ENCODE data around the gene ZNF784. TPM values are rescaled to one million over a fixed set of nuclear protein-coding genes. Genes with fewer than 3 reads are reported as not detected.

The ZNF784 gene
- total and polyA plus RNA-seq, 9 of the 15 experiments (the other 6 are each of a cell fraction or from before 2014, with no cell fraction given), result 0.14 to 6.1 (median 2.1) TPM

DNA sequence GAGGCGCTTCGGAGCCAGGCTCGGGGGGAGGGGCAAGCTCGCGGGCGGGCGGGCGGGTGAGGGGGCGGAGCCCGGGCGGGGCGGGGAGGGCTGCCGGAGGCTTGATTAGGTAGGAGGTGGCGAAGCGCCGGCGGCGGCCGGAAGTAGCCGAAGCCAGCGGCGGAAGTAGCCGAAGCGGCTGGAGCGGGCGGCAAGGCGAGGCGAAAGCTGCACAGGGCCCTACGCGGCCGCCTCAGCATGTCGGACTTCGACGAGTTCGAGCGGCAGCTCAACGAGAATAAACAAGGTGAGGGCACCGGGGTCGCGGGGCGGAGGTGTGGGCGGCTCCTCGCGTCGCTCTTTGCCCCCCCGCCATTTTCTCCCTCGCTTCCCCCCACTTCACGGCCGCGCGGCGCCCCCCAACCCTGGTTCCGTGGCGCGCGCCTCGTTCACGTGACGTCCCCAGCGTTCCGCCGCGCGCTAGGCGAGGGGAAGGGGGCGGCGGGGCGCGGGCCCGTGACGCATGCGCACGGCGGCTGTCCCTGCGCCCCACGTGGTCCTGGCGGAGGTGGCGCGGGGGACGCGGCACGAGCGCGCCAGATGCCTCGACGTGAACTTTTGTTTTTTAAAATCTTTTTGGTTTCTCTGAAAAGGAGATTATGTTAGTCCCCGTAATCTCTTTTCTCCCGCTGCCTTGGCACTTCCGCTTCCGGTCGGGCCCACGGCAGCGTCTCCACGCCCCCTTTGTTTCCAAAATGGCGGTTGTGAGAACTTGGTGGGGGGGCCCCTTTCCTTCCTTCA, 30.7 kb upstream of the ZNF784 start, which contains the start of gene U2AF2 (continued):
- no peak for TF ChIP-seq FOXM1 (IDR thresholded peaks at IDR 0.05; ENCODE audit: low read depth)
- no peak for TF ChIP-seq FOXM1 (CRISPR knock-in tag; IDR thresholded peaks at IDR 0.05; ENCODE audit: low read depth)
- TF ChIP-seq C11orf30 (IDR thresholded peaks at IDR 0.05; ENCODE audit: low read depth), result peak; percentile 64
- no peak for TF ChIP-seq ZNF668 (CRISPR knock-in tag; IDR thresholded peaks at IDR 0.05)
- TF ChIP-seq ESRRA (IDR thresholded peaks at IDR 0.05; ENCODE audit: borderline replicate concordance, low read depth), result no peak
- no peak for TF ChIP-seq RHOXF2B (CRISPR knock-in tag; conservative IDR thresholded peaks at IDR 0.05)
- peak; percentile 81; the same call in 1 of the 2 replicates for TF ChIP-seq ZNF282 (CRISPR knock-in tag; IDR thresholded peaks at IDR 0.05)
- peak; percentile 95 for TF ChIP-seq ERF (CRISPR knock-in tag; IDR thresholded peaks at IDR 0.05)
- TF ChIP-seq, protein P1, sequence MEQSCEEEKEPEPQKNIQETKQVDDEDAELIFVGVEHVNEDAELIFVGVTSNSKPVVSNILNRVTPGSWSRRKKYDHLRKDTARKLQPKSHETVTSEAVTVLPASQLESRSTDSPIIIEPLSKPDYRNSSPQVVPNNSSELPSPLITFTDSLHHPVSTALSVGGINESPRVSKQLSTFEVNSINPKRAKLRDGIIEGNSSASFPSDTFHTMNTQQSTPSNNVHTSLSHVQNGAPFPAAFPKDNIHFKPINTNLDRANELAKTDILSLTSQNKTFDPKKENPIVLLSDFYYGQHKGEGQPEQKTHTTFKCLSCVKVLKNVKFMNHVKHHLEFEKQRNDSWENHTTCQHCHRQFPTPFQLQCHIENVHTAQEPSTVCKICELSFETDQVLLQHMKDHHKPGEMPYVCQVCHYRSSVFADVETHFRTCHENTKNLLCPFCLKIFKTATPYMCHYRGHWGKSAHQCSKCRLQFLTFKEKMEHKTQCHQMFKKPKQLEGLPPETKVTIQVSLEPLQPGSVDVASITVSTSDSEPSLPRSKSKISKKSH (CRISPR knock-in tag; IDR thresholded peaks at IDR 0.05), result no peak
- TF ChIP-seq ZNF146 (CRISPR knock-in tag; IDR thresholded peaks at IDR 0.05; ENCODE audit: unreplicated experiment), result no peak
- peak; percentile 60; the same call in 1 of the 2 replicates for TF ChIP-seq TOE1 (IDR thresholded peaks at IDR 0.05; ENCODE audit: borderline replicate concordance)
- TF ChIP-seq TOE1 (CRISPR knock-in tag; IDR thresholded peaks at IDR 0.05; ENCODE audit: borderline replicate concordance, low read depth), result no peak
- 0 out of 2 replicates have a peak, but pooled peaks have one; percentile 84 for TF ChIP-seq NR4A1 (CRISPR knock-in tag; IDR thresholded peaks at IDR 0.05)
- TF ChIP-seq NR4A1 (tag; IDR thresholded peaks at IDR 0.05), result 0 out of 2 replicates have a peak, but pooled peaks have one; percentile 82
- TF ChIP-seq ZNF324 (CRISPR knock-in tag; IDR thresholded peaks at IDR 0.05), result 0 out of 2 replicates have a peak, but pooled peaks have one; percentile 14
- TF ChIP-seq HCFC1 (IDR thresholded peaks at IDR 0.05; ENCODE audit: low read depth, low read length), result peak; percentile 13
- TF ChIP-seq ZEB2 (IDR thresholded peaks at IDR 0.05), result no peak
- no peak for TF ChIP-seq ZNF217 (CRISPR knock-in tag; IDR thresholded peaks at IDR 0.05)
- peak; percentile 65 for TF ChIP-seq HNRNPK (IDR thresholded peaks at IDR 0.05; ENCODE audit: low read depth, low read length, poor library complexity, severe bottlenecking)
- no peak for TF ChIP-seq CBX8 (IDR thresholded peaks at IDR 0.05; ENCODE audit: borderline replicate concordance, extremely low read depth, low read depth, low read length, poor library complexity, severe bottlenecking)
- TF ChIP-seq HSF4 (CRISPR knock-in tag; IDR thresholded peaks at IDR 0.05; ENCODE audit: borderline replicate concordance), result no peak
- TF ChIP-seq RFX7 (CRISPR knock-in tag; IDR thresholded peaks at IDR 0.05), result no peak
- TF ChIP-seq RBFOX2 (IDR thresholded peaks at IDR 0.05; ENCODE audit: low read depth, low read length), result peak; percentile 92
- no peak for TF ChIP-seq ZNF224 (CRISPR knock-in tag; IDR thresholded peaks at IDR 0.05)
- no peak for TF ChIP-seq NUFIP1 (IDR thresholded peaks at IDR 0.05; ENCODE audit: partially characterized antibody)
- TF ChIP-seq, protein P2, sequence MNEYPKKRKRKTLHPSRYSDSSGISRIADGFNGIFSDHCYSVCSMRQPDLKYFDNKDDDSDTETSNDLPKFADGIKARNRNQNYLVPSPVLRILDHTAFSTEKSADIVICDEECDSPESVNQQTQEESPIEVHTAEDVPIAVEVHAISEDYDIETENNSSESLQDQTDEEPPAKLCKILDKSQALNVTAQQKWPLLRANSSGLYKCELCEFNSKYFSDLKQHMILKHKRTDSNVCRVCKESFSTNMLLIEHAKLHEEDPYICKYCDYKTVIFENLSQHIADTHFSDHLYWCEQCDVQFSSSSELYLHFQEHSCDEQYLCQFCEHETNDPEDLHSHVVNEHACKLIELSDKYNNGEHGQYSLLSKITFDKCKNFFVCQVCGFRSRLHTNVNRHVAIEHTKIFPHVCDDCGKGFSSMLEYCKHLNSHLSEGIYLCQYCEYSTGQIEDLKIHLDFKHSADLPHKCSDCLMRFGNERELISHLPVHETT (CRISPR knock-in tag; conservative IDR thresholded peaks at IDR 0.05 in 1 of 2, IDR thresholded peaks at IDR 0.05 in 1 of 2), result peak in 1 of 2 experiments; percentile 77; a peak in 2 of 4 replicates
- TF ChIP-seq RBM17 (IDR thresholded peaks at IDR 0.05; ENCODE audit: borderline replicate concordance, low read depth, low read length), result no peak
- no peak for TF ChIP-seq FOS (IDR thresholded peaks at IDR 0.05; ENCODE audit: extremely low read depth, insufficient read length)

Data from K562 (cell line).